Smooth muscle cell (in vitro differentiated cells): ENCODE data around the gene EEFSEC. TPM values are rescaled to one million over a fixed set of nuclear protein-coding genes. Genes with fewer than 3 reads are reported as not detected.

Experiments used
- DNase-seq: peaks from one replicate; lab custom pipeline; 2025; ENCODE audit not compliant: unreplicated experiment; lab: John Stamatoyannopoulos, UW
- H2AFZ ChIP-seq: fragments of 200-600 bp; sonication (generic); 2 replicates; pipeline ENCODE4 v1.6.0; 2016; ENCODE audit warnings: antibody characterized with exemption, low read depth, mild to moderate bottlenecking
- H3F3A ChIP-seq: fragments of 200-600 bp; sonication (generic); 2 replicates; pipeline ENCODE4 v1.6.0; 2017; ENCODE audit warnings: antibody characterized with exemption, low read depth
- H3K27ac ChIP-seq: fragments of 200-600 bp; sonication (generic); 2 replicates; pipeline ENCODE4 v1.5.1; 2016; ENCODE audit warnings: low read depth, mild to moderate bottlenecking
- H3K27me3 ChIP-seq: fragments of 200-600 bp; sonication (generic); 2 replicates; pipeline ENCODE4 v1.6.1; 2016; ENCODE audit warnings: low read depth, mild to moderate bottlenecking
- H3K36me3 ChIP-seq: fragments of 200-600 bp; sonication (generic); 2 replicates; pipeline ENCODE4 v1.5.1; 2016; ENCODE audit warnings: low read depth
- H3K4me1 ChIP-seq: fragments of 200-600 bp; sonication (generic); 2 replicates; pipeline ENCODE4 v1.5.1; 2016; ENCODE audit warnings: low read depth
- H3K4me2 ChIP-seq: fragments of 200-600 bp; sonication (generic); 2 replicates; pipeline ENCODE4 v1.6.0; 2016; ENCODE audit warnings: mild to moderate bottlenecking
- H3K4me3 ChIP-seq: fragments of 200-600 bp; sonication (generic); 2 replicates; pipeline ENCODE4 v1.5.1; 2016; ENCODE audit warnings: mild to moderate bottlenecking
- H3K79me2 ChIP-seq: fragments of 200-600 bp; sonication (generic); 2 replicates; pipeline ENCODE4 v1.6.0; 2016; ENCODE audit warnings: low read depth, mild to moderate bottlenecking
- H3K9ac ChIP-seq: fragments of 200-600 bp; sonication (generic); 2 replicates; pipeline ENCODE4 v1.6.0; 2016; ENCODE audit warnings: low read depth
- H3K9me3 ChIP-seq: fragments of 200-600 bp; sonication (generic); replicated peaks from 2 replicates; pipeline ENCODE4 v1.5.1; 2016; ENCODE audit warnings: low read depth
- H4K20me1 ChIP-seq: fragments of 200-600 bp; sonication (generic); 2 replicates; pipeline ENCODE4 v1.6.0; 2016; ENCODE audit warnings: low read depth
- WGBS: methylation state at CpG from one replicate; pipeline ENCODE4 v1.1.7; 2016; ENCODE audit warnings: low lambda C conversion rate; 5-methylcytosine and 5-hydroxymethylcytosine counted together
- polyA plus RNA-seq: library from polyadenylated mRNA; unstranded; fragments of >200 nt; fragmentation: Nextera tagmentation; extraction: Ambion mirVana; gene quantifications from 2 replicates; pipeline ENCODE4 v1.2.1, GENCODE V29; 2016
- total RNA-seq: library from RNA; depleted of rRNA; stranded (reverse); fragments of >200 nt; gene quantifications from 2 replicates; pipeline ENCODE4 v1.2.3, GENCODE V29; 2014
- TF ChIP-seq, protein P1 (sequence below): fragments of 200-600 bp; sonication (generic); IDR thresholded peaks from 2 replicates; pipeline ENCODE4 v1.5.1; 2017; ENCODE audit warnings: borderline replicate concordance, mild to moderate bottlenecking, antibody characterized with exemption; ENCODE audit not compliant: insufficient read depth, poor library complexity, severe bottlenecking

The EEFSEC gene
- total and polyA plus RNA-seq, 2 experiments from 2014 or later, result 12.4 to 17.1 TPM

- H3K4me3 ChIP-seq, result no peak overlapping the region
- no peaks in the 10 kb centered on the region for H3K4me1 ChIP-seq
- no peaks in the 10 kb centered on the region for H3K27me3 ChIP-seq
- no peak overlapping the region for H3K4me2 ChIP-seq
- H3K9me3 ChIP-seq, result no peaks in the 10 kb centered on the region
- DNase-seq, result no peak
- no peaks in the 10 kb centered on the region for H4K20me1 ChIP-seq
- H3K79me2 ChIP-seq, result no peaks in the 10 kb centered on the region
- WGBS, result over 99% methylated on average over 10 of the region's 10 CpGs
- H3K36me3 ChIP-seq, result no peaks in the 10 kb centered on the region
- H3K27ac ChIP-seq, result no peak overlapping the region
- no peaks in the 10 kb centered on the region for H3F3A ChIP-seq
- no peak overlapping the region for H2AFZ ChIP-seq
- TF ChIP-seq, protein P1, sequence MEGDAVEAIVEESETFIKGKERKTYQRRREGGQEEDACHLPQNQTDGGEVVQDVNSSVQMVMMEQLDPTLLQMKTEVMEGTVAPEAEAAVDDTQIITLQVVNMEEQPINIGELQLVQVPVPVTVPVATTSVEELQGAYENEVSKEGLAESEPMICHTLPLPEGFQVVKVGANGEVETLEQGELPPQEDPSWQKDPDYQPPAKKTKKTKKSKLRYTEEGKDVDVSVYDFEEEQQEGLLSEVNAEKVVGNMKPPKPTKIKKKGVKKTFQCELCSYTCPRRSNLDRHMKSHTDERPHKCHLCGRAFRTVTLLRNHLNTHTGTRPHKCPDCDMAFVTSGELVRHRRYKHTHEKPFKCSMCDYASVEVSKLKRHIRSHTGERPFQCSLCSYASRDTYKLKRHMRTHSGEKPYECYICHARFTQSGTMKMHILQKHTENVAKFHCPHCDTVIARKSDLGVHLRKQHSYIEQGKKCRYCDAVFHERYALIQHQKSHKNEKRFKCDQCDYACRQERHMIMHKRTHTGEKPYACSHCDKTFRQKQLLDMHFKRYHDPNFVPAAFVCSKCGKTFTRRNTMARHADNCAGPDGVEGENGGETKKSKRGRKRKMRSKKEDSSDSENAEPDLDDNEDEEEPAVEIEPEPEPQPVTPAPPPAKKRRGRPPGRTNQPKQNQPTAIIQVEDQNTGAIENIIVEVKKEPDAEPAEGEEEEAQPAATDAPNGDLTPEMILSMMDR, result no peak
- no peak overlapping the region for H3K9ac ChIP-seq
Observed at GRCh38 chr3:128312271-128312670, 159.0 kb downstream of the EEFSEC start.

- H3F3A ChIP-seq, result no peaks in the 10 kb centered on the region
- H4K20me1 ChIP-seq, result no peaks in the 10 kb centered on the region
- no peak overlapping the region for H2AFZ ChIP-seq
- TF ChIP-seq, protein P1, result no peak
- no peak overlapping the region for H3K4me2 ChIP-seq
- no peak overlapping the region for H3K9ac ChIP-seq
- H3K4me3 ChIP-seq, result no peak overlapping the region
- no peaks in the 10 kb centered on the region for H3K79me2 ChIP-seq
- H3K36me3 ChIP-seq, result no peaks in the 10 kb centered on the region
- H3K27me3 ChIP-seq, result no peaks in the 10 kb centered on the region
- no peaks in the 10 kb centered on the region for H3K4me1 ChIP-seq
- H3K9me3 ChIP-seq, result no peaks in the 10 kb centered on the region
- no peak overlapping the region for H3K27ac ChIP-seq
- 95% methylated on average over 5 of the region's 5 CpGs for whole genome bisulfite sequencing
- DNase-seq, result no peak
Observed at GRCh38 chr3:128313071-128313725, 159.9 kb downstream of the EEFSEC start.

DNA sequence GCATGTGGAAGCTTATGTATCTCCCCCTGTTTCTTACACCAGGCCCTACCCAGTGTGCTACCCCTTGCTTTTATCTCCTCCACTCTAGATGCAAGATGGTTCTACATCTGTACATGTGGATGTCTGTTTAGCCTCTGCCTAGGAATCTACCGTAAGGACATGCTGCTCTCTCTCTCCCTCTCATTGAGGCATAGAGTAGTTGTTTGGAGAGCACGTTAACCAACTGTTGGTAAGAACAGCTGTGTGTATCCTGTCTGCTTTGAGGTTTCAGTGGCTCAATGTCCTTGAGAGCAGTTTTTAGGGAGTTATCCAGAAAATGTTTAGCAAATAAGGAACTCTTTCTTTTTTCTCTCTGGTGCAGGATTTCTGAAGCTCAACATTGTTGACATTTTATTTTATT lies 160.7 kb downstream of the EEFSEC start:
- WGBS, result 84% methylated on average over 2 of the region's 2 CpGs
- Histone ChIP-seq H3K79me2 (no peaks in the 10 kb centered on the region), H3K4me3 (no peak overlapping the region), H3K36me3 (no peaks in the 10 kb centered on the region), H3K9ac (no peak overlapping the region), H3K4me1 (no peaks in the 10 kb centered on the region), H3K4me2 (no peak overlapping the region), H3K9me3 (no peaks in the 10 kb centered on the region), H4K20me1 (no peaks in the 10 kb centered on the region), H3F3A (no peaks in the 10 kb centered on the region), H2AFZ (no peak overlapping the region), H3K27ac (no peak overlapping the region), H3K27me3 (no peaks in the 10 kb centered on the region)
- TF ChIP-seq, protein P1, result no peak
- no peak for DNase-seq

- DNase-seq, result no peak
- no peak overlapping the region for H3K4me2 ChIP-seq
- no peak overlapping the region for H3K4me3 ChIP-seq
- no peak overlapping the region for H3K27ac ChIP-seq
- TF ChIP-seq, protein P1, result no peak
- no peaks in the 10 kb centered on the region for H3K9me3 ChIP-seq
- WGBS, result 98% methylated on average over 2 of the region's 2 CpGs
- H4K20me1 ChIP-seq, result no peaks in the 10 kb centered on the region
- no peaks in the 10 kb centered on the region for H3F3A ChIP-seq
- no peaks in the 10 kb centered on the region for H3K79me2 ChIP-seq
- H3K36me3 ChIP-seq, result no peaks in the 10 kb centered on the region
- no peak overlapping the region for H3K9ac ChIP-seq
- H2AFZ ChIP-seq, result no peak overlapping the region
- H3K27me3 ChIP-seq, result no peaks in the 10 kb centered on the region
- no peaks in the 10 kb centered on the region for H3K4me1 ChIP-seq
Observed at GRCh38 chr3:128315313-128315712, 162.0 kb downstream of the EEFSEC start.
